H1 (cell line): Measurements from ENCODE around the gene PDE8B. TPM values are rescaled to one million over a fixed set of nuclear protein-coding genes. Genes with fewer than 3 reads are reported as not detected.

ENCODE experiments used
- CHD2 ChIP-seq: IDR thresholded peaks from 2 replicates; pipeline ENCODE4 v1.6.1; 2012; ENCODE audit warnings: low read length, improper control_type of control experiment
- CHD7 ChIP-seq: fragments of 300-600 bp; sonication (generic); IDR thresholded peaks from 2 replicates; pipeline ENCODE4 v1.7.1; 2012; ENCODE audit warnings: low read length, moderate library complexity, mild to moderate bottlenecking, inconsistent platforms; ENCODE audit not compliant: insufficient replicate concordance
- KDM5A ChIP-seq: fragments of 200-600 bp; IDR thresholded peaks from 2 replicates; pipeline ENCODE4 v1.7.1; 2012; ENCODE audit warnings: mild to moderate bottlenecking, low read length, inconsistent platforms, mixed read lengths
- NANOG ChIP-seq: IDR thresholded peaks from 2 replicates; pipeline ENCODE4 v1.6.1; 2011; ENCODE audit warnings: low read length, low read depth, mild to moderate bottlenecking, inconsistent platforms; ENCODE audit not compliant: insufficient read depth, poor library complexity, severe bottlenecking
- NRF1 ChIP-seq: IDR thresholded peaks from 2 replicates; pipeline ENCODE4 v1.6.1; 2011; ENCODE audit warnings: mild to moderate bottlenecking, low read depth, low read length, improper control_type of control experiment
- PHF8 ChIP-seq: fragments of 200-600 bp; sonication (generic); conservative IDR thresholded peaks from 2 replicates; pipeline ENCODE4 v1.7.1; 2012; ENCODE audit warnings: low read depth, mild to moderate bottlenecking, inconsistent platforms, low read length, moderate library complexity
- POLR2AphosphoS5 ChIP-seq: IDR thresholded peaks from 2 replicates; pipeline ENCODE4 v1.6.1; 2011; ENCODE audit warnings: low read depth, low read length
- POU5F1 ChIP-seq: IDR thresholded peaks from 2 replicates; pipeline ENCODE4 v1.6.1; 2011; ENCODE audit warnings: low read depth, mild to moderate bottlenecking, low read length, moderate library complexity
- RNF2 ChIP-seq: fragments of 200-900, 300-1000 bp; sonication (generic); IDR thresholded peaks from 2 replicates; pipeline ENCODE4 v1.7.1; 2016; ENCODE audit warnings: borderline replicate concordance, low read depth, mild to moderate bottlenecking, antibody characterized with exemption, low read length; ENCODE audit not compliant: poor library complexity, severe bottlenecking; ENCODE audit errors: missing control alignments
- SAP30 ChIP-seq: fragments of 300-600 bp; sonication (generic); IDR thresholded peaks from 2 replicates; pipeline ENCODE4 v1.7.1; 2012; ENCODE audit warnings: low read length, moderate library complexity, mild to moderate bottlenecking, inconsistent platforms; ENCODE audit not compliant: insufficient read depth, insufficient replicate concordance
- polyA plus RNA-seq, 7 experiments: library from polyadenylated mRNA; depleted of rRNA in 3 of 7; stranded (reverse) in 5 of 7; unstranded in 2 of 7; fragments of >200 nt in 5 of 7; fragments of 200-250 nt in 2 of 7; gene quantifications; 1 replicate in 5 of 7; 2 replicates in 1 of 7; 4 replicates in 1 of 7; pipeline versions ENCODE4 v1.2.1 to v1.2.3, GENCODE V29; 2011 to 2013; ENCODE audit warnings: missing spikeins in 2 of 7, mixed read lengths in 2 of 7
- total RNA-seq: library from RNA; stranded (reverse); fragmentation: NEBNext Ultra II Directional; extraction: Animal tissue kit (Norgen Biotek cat#: 25700); gene quantifications from 2 replicates; pipeline ENCODE4 v1.2.1, GENCODE V29; 2021

The PDE8B gene
- total and polyA plus RNA-seq, 2 of the 8 experiments (the other 6 are each of a cell fraction or from before 2014, with no cell fraction given): 0.32 to 1.1 TPM

GRCh38 chr5:77326986-77327734 is 116.7 kb downstream of the PDE8B start (continued):
- no peak for TF ChIP-seq CHD7
- TF ChIP-seq CHD2: no peak
- no peak for TF ChIP-seq NRF1
- no peak for TF ChIP-seq PHF8
- no peak for TF ChIP-seq KDM5A
- TF ChIP-seq POU5F1: no peak
- no peak for TF ChIP-seq RNF2
- no peak for TF ChIP-seq NANOG
- no peak for TF ChIP-seq POLR2AphosphoS5
- TF ChIP-seq SAP30: no peak
